Keratinocyte (primary cell): ENCODE measurements around the gene OBSL1. TPM values are rescaled to one million over a fixed set of nuclear protein-coding genes. Genes with fewer than 3 reads are reported as not detected.
A peak's percentile ranks its signal among the peaks of the same experiment; 100 is the strongest.

Experiments used
- DNase-seq: peaks from one replicate; pipeline ENCODE4 v3.0.0-alpha.2; 2011; ENCODE audit warnings: low read depth, missing footprints, low spot score
- FAIRE-seq: peaks from 2 replicates; lab custom pipeline; 2011; peaks lifted over from hg19 to GRCh38; lab: Jason Lieb, UNC
- H2AFZ ChIP-seq: 2 replicates; pipeline ENCODE4 v1.6.0; 2012; ENCODE audit warnings: low read length, control low read depth, inconsistent platforms; ENCODE audit not compliant: control insufficient read depth
- H3K27ac ChIP-seq: 2 replicates; pipeline ENCODE4 v1.5.1; 2011; ENCODE audit warnings: low read length; ENCODE audit not compliant: control insufficient read depth, insufficient read depth
- H3K27me3 ChIP-seq: 3 replicates; pipeline ENCODE4 v1.6.0; 2011; ENCODE audit warnings: low read length; ENCODE audit not compliant: control insufficient read depth, insufficient read depth; ENCODE audit errors: extremely low read depth
- H3K36me3 ChIP-seq, 2 experiments: 2 replicates in 1 of 2; 3 replicates in 1 of 2; pipeline ENCODE4 v1.5.1; 2011; ENCODE audit warnings: low read length in 2 of 2, mild to moderate bottlenecking in 1 of 2; ENCODE audit not compliant: control insufficient read depth in 2 of 2, insufficient read depth in 2 of 2; ENCODE audit errors: extremely low read depth in 1 of 2
- H3K4me1 ChIP-seq: 3 replicates; pipeline ENCODE4 v1.5.1; 2011; ENCODE audit warnings: low read length; ENCODE audit not compliant: control insufficient read depth, insufficient read depth; ENCODE audit errors: extremely low read depth
- H3K4me2 ChIP-seq: 3 replicates; pipeline ENCODE4 v1.6.0; 2011; ENCODE audit warnings: low read depth, low read length; ENCODE audit not compliant: control insufficient read depth, insufficient read depth; ENCODE audit errors: extremely low read depth
- H3K4me3 ChIP-seq, 3 experiments: fragments of 200-600 bp in 1 of 3; sonication (generic) in 1 of 3; 2 replicates in 2 of 3; 3 replicates in 1 of 3; pipeline ENCODE4 v1.5.1; 2011 to 2016; ENCODE audit warnings: low read length in 3 of 3, mild to moderate bottlenecking in 3 of 3, control low read depth in 2 of 3, inconsistent platforms in 1 of 3, low read depth in 1 of 3, mixed read lengths in 1 of 3, mixed run types in 1 of 3, moderate library complexity in 1 of 3; ENCODE audit not compliant: control insufficient read depth in 2 of 3, insufficient read depth in 2 of 3; ENCODE audit errors: extremely low read depth in 1 of 3
- H3K79me2 ChIP-seq: 2 replicates; pipeline ENCODE4 v1.6.0; 2012; ENCODE audit warnings: low read length; ENCODE audit not compliant: control insufficient read depth, insufficient read depth
- H3K9ac ChIP-seq: 3 replicates; pipeline ENCODE4 v1.6.0; 2011; ENCODE audit warnings: low read length; ENCODE audit not compliant: control insufficient read depth, insufficient read depth; ENCODE audit errors: extremely low read depth
- H3K9me1 ChIP-seq: 3 replicates; pipeline ENCODE4 v1.6.0; 2011; ENCODE audit warnings: low read length; ENCODE audit not compliant: control insufficient read depth, insufficient read depth; ENCODE audit errors: extremely low read depth
- H3K9me3 ChIP-seq: 2 replicates; pipeline ENCODE4 v1.5.1; 2012; ENCODE audit warnings: low read depth, low read length; ENCODE audit not compliant: control insufficient read depth
- H4K20me1 ChIP-seq: 3 replicates; pipeline ENCODE4 v1.6.0; 2011; ENCODE audit warnings: low read length; ENCODE audit not compliant: control insufficient read depth, insufficient read depth; ENCODE audit errors: extremely low read depth
- CTCF ChIP-seq, 3 experiments: IDR thresholded peaks in 1 of 3; conservative IDR thresholded peaks in 1 of 3; optimal IDR thresholded peaks in 1 of 3; 2 replicates in 2 of 3; 3 replicates in 1 of 3; pipeline versions ENCODE3 to v1.5.1; 2011; ENCODE audit warnings: low read length in 3 of 3, mild to moderate bottlenecking in 3 of 3, moderate library complexity in 2 of 3, control low read depth in 1 of 3, inconsistent platforms in 1 of 3; ENCODE audit not compliant: insufficient read depth in 2 of 3; ENCODE audit errors: extremely low read depth in 1 of 3
- EZH2 ChIP-seq: IDR thresholded peaks from one replicate; pipeline ENCODE4 v1.6.1; 2012; ENCODE audit warnings: inconsistent platforms, mild to moderate bottlenecking, low read length, moderate library complexity
- dilution Hi-C: fragments of 300-500 bp; cut with MboI; formaldehyde crosslinking; loops from one replicate; pipeline ENCODE4 v1.7.0; 2020; ENCODE audit warnings: low sequenced_read_pairs; ENCODE audit not compliant: extremely low pct_ligation_motif_present
- polyA plus RNA-seq, 5 experiments: library from polyadenylated mRNA; depleted of rRNA in 3 of 5; stranded (reverse) in 3 of 5; stranded (forward) in 1 of 5; unstranded in 1 of 5; fragments of >200 nt; gene quantifications; 1 replicate in 1 of 5; 2 replicates in 3 of 5; 3 replicates in 1 of 5; pipeline versions ENCODE4 v1.2.1 to v1.2.3, GENCODE V29; 2011 to 2012; ENCODE audit warnings: missing spikeins in 2 of 5, low read depth in 1 of 5, low replicate concordance in 1 of 5

OBSL1 gene
- polyA plus RNA-seq, 1 donor (not counting 4 experiments of a cell fraction or from before 2014, with no cell fraction given): 9.3 TPM

GRCh38 chr2:219545295-219545942 is 25.9 kb downstream of the OBSL1 start:
- H3K4me1 ChIP-seq: peaks cover 11% of the 10 kb centered on the region
- H4K20me1 ChIP-seq: peaks cover 7% of the 10 kb centered on the region
- no peak overlapping the region for H2AFZ ChIP-seq
- no peak overlapping the region for H3K4me3 ChIP-seq
- no peaks in the 10 kb centered on the region for H3K27me3 ChIP-seq
- H3K4me2 ChIP-seq: no peak overlapping the region
- no peaks in the 10 kb centered on the region for H3K9me1 ChIP-seq
- no peak overlapping the region for H3K27ac ChIP-seq
- FAIRE-seq: no peak
- dilution Hi-C loops: no loop called here
- H3K36me3 ChIP-seq: peaks cover 7% of the 10 kb centered on the region in 2 experiments
- peaks cover 20% of the 10 kb centered on the region for H3K79me2 ChIP-seq
- no peak for DNase-seq
- H3K9me3 ChIP-seq: no peaks in the 10 kb centered on the region
- TF ChIP-seq CTCF (optimal IDR thresholded peaks at IDR 0.05 in 1 of 3, IDR thresholded peaks at IDR 0.05 in 1 of 3, conservative IDR thresholded peaks at IDR 0.05 in 1 of 3; ENCODE audit: extremely low read depth in 1 of 3, insufficient read depth in 2 of 3, low read length in 3 of 3) (no peak), EZH2 (no peak)
- no peak overlapping the region for H3K9ac ChIP-seq

DNA sequence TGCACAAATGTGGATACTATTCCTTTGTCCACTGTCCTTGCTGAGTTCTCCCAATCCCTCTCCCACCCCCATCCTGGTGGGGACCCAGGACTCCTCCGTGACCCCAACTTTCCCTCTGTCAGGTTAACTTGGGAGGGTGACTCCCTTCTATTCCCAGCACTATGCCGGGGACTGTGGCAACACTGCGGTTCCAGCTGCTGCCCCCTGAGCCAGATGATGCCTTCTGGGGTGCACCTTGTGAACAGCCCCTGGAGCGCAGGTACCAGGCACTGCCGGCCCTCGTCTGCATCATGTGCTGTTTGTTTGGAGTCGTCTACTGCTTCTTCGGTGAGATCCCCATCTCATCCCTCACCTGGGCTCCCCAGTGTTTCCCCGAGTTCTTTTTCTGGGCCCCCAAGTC is 26.8 kb downstream of the OBSL1 start:
- Histone ChIP-seq H3K27me3 (no peaks in the 10 kb centered on the region), H3K9me3 (no peaks in the 10 kb centered on the region), H3K27ac (no peak overlapping the region), H3K36me3 (peaks cover 13 to 14% of the 10 kb centered on the region in 2 experiments), H3K4me3 (peak overlapping the region in 1 of 3 experiments; percentile 47), H3K79me2 (peaks cover 29% of the 10 kb centered on the region), H4K20me1 (peaks cover 7% of the 10 kb centered on the region), H3K4me1 (peaks cover 11% of the 10 kb centered on the region), H3K9me1 (no peaks in the 10 kb centered on the region), H2AFZ (no peak overlapping the region), H3K4me2 (peak overlapping the region; percentile 73), H3K9ac (no peak overlapping the region)
- DNase-seq: no peak
- no peak for FAIRE-seq
- dilution Hi-C loops: no loop called here
- no peak for TF ChIP-seq EZH2
- TF ChIP-seq CTCF (optimal IDR thresholded peaks at IDR 0.05 in 1 of 3, IDR thresholded peaks at IDR 0.05 in 1 of 3, conservative IDR thresholded peaks at IDR 0.05 in 1 of 3; ENCODE audit: extremely low read depth in 1 of 3, insufficient read depth in 2 of 3, low read length in 3 of 3): no peak
